Daoy (cell line): Measurements from ENCODE around the gene APOL2. TPM values are rescaled to one million over a fixed set of nuclear protein-coding genes. Genes with fewer than 3 reads are reported as not detected.
"Not testable (repeated sequence)": the region's sequence is repeated elsewhere in the genome, so short reads cannot be mapped to it uniquely, and the experiment has no call there.

ENCODE experiments used
- DNase-seq: peaks from one replicate; pipeline ENCODE4 v3.0.0-alpha.2; 2015; ENCODE audit warnings: low read depth
- total RNA-seq: library from RNA; depleted of rRNA; stranded (reverse); fragments of >200 nt; shearing (Covaris generic); gene quantifications from 2 replicates; pipeline ENCODE4 v1.2.3, GENCODE V29; 2014

Gene APOL2
- total RNA-seq, 1 experiment from 2014 or later, result 51.4 TPM

- DNase-seq, result no peak
Measured at GRCh38 chr22:36243986-36244385, 4.7 kb upstream of the APOL2 start.

- DNase-seq, result no peak
Measured at GRCh38 chr22:36239150-36239400, 252 bp downstream of the APOL2 start.

DNA sequence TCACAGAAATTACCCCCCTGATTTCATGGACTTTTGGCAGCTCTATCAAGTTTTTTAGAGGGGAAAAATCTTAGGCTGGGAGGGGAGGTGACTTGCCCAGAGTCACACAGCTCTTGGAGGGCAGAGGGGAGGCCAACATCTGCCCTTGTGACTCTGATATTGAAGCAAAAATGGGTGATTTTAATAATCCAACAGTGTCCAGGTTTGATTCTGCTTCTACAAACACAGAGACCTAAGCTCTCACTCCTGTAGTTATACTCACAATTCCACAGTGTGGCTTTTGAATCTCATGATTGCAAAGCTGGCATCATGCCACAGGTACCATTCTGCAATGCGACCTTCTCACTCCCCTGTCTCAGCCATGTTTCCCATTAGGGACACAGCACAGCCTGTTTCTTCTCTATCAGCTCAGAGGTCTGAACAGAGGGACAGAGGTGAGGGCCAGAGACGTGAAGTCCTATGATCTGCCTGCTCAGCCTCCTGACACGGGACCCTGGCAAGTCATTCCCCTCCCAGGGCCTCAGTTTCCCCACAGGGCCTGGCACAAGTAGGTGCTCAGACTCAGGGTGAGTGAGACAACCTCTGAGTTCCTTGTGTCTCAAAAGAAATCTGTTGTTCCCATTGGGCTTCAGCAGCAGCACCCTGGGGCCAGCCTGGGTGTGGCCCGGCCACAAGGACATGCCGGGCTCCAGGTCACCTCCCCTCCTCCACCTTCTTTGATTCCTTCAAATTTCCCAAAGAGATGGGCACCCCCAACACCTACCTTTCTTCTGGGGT lies 766 bp downstream of the APOL2 start:
- peak; percentile 35 for DNase-seq

DNA sequence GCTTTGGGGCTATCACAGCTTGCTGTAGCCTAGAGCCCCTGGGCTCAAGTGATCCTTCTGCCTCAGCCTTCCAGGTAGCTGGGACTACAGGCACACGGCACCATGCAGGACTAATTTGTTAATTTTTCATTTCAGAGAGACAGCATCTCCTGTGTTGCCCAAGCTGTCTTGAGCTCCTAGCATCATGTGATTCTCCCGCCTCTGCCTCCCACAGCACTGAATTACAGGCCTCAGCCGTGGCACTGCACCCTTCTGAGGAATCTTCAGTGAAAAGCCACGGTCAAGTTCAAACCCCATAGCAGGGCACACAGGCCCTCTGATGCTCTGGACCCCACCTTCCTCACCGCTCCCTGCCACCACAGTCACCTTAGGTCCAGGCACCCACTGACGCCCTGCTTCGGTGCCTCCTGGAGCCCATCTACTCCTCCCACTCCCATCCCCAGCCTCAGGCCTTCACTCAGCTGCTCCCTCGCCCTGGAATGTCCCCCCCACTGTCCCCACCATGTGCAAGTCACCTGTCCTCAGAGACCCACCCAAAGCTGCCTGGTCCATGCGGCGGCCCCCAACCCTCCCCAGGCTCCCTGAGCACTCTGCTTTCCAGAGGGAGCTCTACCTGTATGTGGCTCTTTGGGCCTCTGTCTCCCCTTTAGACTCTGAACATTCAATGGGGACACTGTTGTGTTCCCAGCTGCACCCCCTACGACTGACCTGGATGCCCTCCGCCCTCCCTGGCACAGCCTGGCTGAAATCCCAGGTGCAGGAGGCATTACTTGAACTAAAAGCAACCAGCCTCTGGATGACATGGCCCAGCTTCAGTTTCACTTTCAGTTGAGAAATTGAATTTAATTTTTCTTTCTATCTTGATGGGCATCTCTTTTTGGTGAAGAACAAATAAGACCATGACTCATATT lies 1.6 kb downstream of the APOL2 start:
- peak; percentile 47 for DNase-seq

GRCh38 chr22:36236388-36237319 lies 2.7 kb downstream of the APOL2 start:
- no peak for DNase-seq

DNA sequence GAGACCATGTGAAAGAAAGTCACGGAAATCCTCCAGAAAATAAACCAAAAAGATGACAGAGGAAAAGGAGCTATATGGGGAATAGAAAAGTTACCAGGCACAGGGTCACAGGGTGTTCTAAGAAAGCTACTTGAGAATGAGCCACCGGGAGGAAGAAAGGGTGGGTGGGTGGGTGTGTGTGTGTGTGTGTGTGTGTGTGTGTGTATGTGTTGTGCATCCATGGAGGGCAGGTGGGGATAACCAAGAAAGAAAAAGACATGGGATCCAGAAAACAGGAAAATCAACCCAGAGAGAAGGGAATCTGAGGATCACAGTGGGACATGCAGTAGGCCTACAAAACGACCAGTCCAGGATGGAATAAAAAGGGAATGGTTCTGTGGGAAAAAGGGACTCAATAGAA lies 3.7 kb downstream of the APOL2 start:
- no peak for DNase-seq

DNA sequence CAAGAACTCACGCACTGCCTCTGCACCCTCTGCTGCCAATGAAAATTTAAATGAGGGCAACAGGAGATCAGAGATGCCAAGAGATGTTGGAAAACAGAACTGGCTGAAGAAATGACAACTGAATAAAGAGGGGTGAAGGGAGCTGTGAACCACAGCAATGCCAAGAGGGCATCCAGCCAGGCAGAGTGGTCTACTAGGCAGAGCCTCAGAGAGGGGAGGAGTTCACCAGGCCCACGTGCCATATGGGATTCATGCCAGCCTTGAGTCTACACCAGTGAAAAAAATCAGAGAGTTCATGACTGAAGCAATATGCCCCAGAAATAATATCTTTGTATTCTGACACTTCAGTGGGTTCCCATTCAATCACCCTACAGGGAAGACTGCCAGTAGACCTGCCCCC lies 4.4 kb downstream of the APOL2 start:
- no peak for DNase-seq

DNA sequence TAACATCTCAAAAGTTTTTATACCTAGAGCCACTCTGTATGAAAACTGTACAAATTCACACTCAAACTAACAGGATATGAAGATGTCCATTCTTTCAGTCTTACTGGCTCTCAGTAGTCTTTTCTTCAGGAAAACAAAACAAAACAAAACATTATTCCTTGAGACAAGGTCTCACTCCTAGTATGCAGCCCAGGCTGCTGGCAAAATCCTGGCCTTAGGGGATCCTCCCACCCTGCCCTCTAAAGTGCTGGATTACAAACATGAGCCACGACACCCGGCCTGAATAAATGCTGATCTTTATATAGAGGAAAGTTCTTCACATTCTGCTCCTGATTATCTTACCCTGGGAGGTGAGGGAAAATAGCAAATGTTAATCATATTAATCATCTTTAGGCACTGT lies 5.1 kb downstream of the APOL2 start:
- no peak for DNase-seq

DNA sequence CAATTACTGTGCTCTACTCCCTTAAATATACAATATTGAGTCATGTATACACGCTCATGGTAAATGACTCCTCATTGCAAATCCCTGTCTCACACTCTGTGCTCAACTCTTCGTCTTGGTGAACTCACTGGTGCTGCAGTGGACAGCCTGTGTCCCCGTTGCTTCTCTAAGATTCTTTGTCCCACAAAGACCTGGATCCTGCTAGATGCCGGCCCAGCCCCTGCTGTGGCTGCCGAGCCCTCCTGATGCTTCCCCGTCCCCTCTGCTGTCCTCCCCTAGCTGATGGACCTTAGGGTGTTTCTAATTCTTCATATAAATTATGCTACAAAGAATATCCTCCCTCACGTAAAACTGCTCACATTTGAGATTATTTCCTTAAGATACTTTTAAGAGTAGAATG lies 5.5 kb downstream of the APOL2 start:
- no peak for DNase-seq

DNA sequence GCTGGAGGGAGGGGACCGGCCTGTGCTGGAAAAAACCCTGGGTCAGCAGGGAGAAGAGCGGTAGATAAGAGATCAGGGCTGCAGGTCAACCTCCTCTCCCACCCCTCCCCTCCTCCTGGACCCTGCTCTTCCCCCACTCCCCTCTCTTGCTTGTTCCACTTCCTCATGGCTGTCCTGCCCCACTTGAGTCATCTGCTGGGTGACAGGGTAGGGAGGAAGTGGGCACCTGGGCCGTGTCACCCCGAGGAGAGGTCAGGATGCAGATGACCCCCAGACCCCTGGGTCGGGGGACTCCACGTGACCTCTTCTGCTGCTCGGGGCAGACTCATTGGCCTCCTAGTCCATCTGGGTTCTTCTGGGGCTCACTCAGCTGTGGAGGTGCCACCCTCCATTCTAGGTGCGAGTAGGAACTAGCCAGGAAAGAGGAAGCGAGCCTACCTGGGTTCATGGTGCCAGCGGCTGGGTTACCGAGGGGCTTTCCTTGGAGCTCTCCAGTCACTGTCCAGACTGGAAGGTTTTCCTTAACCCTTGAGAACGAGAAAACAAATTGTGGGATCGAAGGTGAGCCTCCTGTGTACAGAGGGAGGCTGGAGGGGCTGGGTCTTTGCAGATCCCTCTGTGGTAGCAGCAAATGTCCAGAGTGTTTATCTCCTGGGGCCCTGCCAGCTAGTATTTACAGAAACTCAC lies 6.5 kb downstream of the APOL2 start:
- DNase-seq, result no peak

- not testable (repeated sequence) for DNase-seq
Measured at GRCh38 chr22:36231051-36231450, 8.3 kb downstream of the APOL2 start.

DNA sequence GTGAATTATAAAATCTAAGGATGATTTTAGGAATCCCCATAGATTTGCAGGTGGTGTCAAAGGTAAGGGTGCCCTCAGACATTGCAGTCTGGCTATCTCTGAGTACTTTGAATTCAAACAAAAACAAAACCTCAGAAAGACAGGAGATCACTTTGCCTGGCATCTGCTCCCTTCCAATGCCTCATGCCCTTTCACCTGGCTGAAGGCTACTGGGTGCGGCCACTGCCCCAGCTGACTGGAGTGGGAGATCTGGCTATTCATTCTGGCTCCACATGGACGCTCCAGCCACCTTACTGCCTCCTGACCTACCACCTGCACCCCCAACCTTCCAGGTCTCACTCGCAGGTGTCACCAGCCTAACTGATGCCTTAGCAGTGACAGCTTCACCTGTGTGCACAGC lies 9.7 kb downstream of the APOL2 start:
- DNase-seq, result not testable (repeated sequence)

DNA sequence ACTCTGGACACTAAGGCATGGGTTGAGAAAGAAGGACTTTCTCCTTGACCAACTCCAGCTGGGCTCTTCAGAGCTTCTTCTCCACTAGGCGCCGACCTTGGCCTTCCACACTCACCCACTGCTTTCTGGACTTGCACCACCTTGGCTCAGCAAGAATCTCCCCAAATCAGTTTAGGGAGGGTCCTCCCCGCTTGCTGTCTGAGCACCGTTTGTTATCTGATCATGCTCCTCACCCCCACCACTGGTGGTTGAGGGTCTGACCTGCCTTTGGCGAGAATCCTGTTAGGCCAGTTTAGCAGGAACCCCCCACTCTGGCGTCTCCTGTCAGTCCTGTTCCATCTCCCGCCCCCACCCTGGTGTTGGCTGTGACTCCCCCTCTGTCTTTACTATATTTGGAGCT lies 10.4 kb downstream of the APOL2 start:
- DNase-seq, result no peak

DNA sequence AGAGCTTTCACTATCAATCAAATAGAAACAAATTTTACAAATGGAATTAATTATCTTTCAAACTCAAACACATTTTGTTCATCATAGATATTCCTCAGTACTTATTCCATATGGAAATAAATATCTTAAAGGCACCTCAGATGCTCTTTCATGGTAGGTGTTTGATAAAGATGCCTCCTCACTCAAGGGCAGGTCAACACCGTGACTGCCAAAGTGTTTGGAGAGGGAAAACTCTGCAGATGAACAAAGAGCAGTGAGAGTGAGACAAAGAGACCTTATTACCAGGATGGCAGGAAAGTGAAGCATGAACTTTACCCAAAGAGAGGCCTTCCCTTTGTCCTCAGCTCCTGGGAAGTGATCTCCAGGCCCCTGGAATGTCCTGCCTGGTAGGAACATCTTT lies 11.0 kb downstream of the APOL2 start:
- DNase-seq, result not testable (repeated sequence)

- no peak for DNase-seq
Measured at GRCh38 chr22:36227806-36228205, 11.5 kb downstream of the APOL2 start.

DNA sequence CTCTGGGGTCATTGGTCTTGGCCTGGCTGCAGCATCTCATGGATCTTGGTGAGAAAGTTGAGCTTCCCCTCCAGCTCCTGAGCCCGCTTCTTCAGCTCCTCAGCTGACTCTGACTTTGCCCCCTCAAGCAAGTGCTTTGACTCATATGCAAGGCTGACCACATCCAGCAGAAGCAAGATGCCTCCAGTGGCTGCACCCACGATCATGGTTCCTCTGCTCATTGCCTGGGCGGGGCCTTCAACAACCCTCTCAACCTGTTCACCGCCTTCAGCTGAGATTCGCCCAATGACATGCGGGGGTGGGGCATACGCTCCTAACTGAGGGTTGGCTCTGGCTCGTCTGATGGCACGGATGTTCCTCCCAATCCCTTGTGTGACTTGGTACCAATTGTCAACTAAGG lies 11.9 kb downstream of the APOL2 start:
- no peak for DNase-seq

GRCh38 chr22:36226189-36226588 lies 13.1 kb downstream of the APOL2 start:
- DNase-seq, result no peak

DNA sequence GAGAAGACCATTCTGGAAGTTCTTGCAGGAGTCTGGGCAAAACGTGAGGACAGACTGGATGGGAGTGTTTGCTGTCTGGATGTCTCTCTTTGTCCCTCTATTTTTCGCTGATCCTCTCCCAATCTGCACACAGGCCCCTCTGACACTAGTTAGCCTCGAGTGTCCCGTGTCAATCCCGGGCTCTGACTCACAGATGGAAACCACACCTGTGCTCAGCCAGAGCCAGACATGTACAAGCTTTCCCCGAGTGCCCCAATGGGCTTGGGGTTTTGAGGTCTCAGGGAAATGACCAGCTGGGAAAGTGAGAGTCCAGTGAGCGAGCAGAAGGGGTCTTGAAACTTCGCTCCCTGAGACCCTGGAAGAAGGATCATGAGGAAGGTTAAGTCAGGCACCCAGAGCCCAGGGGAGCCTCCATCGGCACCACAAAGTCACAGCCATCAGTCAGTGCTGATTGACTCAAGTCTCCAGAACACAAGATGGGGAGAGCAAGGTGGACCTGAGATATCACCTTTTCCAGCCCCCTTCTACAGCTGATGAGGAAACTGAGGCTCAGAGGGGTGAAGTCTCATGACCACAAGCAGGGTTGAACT lies 13.9 kb downstream of the APOL2 start:
- DNase-seq, result no peak

DNA sequence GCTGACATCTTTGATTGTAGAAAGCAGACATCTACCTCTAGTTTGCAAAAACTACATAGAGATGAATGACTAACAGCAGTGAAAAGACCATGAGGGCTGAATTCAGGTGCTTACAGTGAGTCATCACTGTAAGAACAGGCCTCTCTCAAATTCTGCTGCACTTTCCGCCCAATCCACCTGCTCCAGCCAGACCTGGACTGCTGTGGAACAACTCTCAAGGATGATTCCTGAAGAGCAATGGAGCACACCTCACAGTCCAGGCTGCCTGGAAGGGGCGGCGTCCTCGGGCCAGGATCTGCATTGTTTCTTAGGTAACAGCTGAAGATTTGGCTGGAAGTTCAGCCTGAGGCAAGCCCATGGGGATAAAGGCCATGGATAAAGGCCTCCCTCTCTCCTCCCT lies 15.1 kb downstream of the APOL2 start:
- DNase-seq, result no peak

DNA sequence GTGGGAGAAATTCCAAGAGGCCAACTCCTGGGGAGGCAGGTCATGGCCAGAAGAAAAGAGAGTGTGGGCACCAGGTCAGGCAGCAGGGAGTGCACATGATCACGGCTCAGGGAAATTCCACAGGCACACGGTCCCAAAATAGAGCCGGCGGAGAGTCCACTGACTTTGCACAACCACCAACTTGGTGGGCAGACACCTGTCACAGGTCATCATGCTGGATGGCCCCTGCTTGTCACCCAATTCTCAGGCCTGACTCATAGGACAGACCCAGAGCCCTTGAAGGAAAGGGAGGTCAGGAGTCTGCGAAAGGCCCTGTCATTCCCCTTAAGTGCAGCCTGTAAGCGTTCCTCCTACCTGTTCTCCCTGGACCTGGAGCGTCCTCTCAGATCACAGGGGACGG lies 15.8 kb downstream of the APOL2 start:
- DNase-seq, result no peak

DNA sequence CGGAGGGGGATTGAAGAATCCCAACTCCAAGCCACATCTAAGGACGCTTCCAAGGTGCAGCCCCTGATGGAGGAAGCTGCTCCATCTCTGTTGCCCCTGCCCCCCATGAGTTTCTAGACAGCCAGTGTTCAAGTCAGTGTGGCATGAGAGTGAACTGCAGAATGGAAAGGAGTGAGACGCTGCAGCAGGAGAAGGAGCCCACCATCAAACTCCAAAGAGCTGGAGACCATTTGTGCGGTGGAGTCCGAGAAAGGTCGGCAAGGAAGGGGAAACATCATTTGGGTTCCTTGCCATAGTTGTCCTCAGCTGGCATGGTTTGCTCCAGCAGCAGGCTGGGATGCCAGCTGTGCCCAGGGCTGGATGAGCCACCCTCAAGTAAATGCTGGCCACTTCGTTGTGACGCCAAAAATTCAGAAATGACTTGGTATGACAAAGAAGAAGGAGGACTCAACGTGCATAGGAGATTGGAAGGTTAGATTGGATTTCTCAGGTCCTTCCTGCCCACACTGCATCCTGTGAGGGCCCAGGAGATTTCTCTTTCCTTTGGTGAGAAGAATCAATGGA lies 16.4 kb downstream of the APOL2 start:
- no peak for DNase-seq
